ENCODE results near the gene TUFT1.
"Not testable (repeated sequence)": the region's sequence is repeated elsewhere in the genome, so short reads cannot be mapped to it uniquely, and the experiment has no call there.

Gene TUFT1

DNA sequence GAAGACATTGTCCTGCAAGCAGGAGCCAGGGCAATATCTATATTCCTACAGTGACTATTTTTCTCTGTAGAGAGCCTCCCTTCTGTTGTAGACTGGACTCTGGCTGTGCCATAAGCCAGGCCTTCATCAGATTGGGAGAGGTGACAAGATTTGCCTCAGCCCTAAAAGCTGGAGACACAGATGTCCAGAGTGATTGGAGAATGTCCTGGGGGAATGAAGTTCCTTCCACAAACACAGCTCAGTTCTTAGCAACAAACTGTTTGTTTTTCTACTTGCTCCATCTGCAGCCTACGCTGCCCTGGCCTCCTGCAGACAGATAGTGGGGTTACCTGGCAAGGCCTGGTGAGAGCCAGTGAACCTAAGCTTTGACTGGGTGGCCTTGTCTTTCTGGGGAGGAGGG, 41.8 kb downstream of the TUFT1 start:
- DNase-seq: no peak

DNA sequence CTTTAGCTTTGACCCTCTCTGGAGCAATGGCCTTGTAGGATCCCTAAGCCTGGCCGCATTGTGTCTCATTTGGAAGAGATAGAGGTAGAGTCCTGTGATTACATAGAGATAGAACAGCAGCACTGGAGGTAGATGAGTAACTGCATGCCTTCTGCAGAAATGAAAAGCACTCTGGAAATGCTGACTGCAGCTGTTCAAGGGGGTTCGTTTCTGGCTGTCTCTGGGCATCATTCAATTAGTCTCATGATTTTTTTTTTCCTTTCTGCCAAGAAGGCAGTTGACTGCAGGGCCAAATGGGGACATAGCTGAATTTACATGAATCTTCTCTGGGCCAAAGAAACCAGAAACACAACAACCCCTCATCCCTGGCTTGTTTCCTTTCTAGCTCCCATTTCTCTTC, 43.7 kb downstream of the TUFT1 start:
- DNase-seq: no peak

- no peak for DNase-seq
Observed at GRCh38 chr1:151584278-151584677, 44.2 kb downstream of the TUFT1 start.

DNA sequence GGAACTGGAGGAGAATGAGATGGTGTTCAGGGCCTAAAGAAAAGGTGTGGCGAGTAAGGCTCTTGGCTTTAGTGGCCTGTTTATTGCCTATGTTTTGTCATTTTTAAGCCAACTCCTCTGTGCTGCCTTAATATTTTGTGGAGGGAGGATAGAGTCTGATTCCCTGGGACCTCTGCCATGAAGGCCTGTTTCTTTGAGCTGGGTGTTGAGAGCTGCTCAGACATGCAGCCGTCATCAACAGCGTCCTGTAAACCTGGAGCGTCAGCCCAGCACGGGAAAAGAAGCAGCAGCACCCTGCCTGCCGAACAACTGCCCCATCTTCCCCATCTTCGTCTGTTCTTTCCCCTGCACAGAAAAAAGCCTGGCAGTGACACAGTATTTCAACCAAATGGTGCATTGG, 44.7 kb downstream of the TUFT1 start:
- DNase-seq: no peak

GRCh38 chr1:151585622-151586021, 45.5 kb downstream of the TUFT1 start:
- DNase-seq: no peak

- DNase-seq: no peak
Observed at GRCh38 chr1:151590961-151591360, 50.9 kb downstream of the TUFT1 start.

DNA sequence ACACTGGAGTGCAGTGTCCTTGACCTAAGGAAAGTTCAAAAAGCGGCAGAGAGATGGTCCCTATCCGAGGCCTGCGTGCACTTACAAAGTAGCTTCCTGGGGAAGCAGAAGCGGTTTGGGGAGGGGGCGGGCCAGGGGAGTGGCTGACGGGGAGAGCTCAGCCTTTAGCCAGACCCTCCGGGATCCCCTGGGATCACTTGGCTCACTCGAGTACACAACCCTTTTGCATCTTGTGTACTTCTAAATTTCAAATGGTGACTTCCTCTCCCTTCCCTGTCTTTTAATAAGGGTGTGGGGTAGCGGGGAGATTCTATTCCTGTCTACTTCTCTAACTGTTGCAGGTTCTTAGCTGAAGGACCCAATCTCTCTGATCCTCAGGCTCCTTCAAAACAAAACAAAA, 53.6 kb downstream of the TUFT1 start:
- no peak for DNase-seq

DNA sequence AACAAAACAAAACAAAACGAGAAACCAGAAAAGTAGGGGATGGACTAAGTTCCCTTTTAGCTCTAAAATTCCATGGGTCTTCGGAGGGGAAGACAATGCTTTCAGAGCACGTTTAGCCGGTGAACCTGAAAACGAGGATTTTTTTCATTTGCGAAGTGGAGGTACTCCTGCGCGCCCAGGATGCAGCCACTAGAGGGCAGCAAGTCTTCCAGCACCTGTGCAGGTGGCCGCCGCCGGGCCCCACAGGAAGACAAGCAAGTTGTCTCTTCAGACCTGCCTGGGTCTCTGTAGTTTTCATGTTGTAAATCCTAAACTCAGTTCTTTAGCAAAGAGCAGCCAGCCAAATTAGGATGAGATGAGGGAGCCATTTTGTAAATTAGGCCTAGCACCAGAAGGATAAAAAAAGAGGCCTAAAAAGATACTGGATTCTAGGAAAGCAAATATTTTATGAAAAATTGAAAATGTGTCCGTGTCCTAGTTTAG, 54.1 kb downstream of the TUFT1 start:
- peak; percentile 70 to 83 (median 78) for DNase-seq

DNA sequence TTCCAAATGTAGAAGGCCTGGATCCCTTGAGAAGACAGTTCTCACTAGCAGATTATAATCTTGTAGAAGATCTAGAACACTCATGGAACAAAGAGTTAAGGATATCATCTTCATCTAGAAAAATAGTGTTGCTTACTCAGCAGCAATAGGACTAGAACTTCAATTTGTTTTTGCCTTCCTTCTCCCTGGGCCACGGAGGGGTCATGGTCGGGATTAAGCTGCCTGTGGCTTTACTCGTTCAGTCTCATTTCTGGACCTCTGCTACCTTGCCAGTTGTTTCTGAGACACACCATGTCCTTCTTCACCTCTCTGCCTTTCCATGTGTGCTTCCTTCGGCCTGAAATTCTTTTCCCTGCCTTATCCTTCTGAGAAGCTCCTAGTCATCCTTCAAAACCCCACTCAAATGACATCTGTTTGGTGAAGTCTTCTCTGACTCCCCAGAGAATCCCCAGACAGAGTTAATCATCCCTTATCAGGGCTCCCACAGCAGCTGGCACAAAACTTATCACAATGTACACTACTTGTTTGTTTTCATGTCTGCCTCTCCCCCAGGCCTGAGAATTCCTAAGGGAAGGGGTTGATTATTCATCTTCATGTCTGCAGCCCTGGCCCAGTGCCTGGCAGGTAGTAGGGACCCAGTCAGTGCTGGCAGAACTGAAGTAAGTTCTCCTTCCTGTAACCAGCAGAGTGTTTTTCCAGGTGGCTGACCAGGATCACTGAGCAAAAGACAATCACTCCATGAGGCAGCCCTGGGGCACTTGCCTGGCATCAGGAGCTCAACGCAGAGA, 56.3 kb downstream of the TUFT1 start:
- no peak for DNase-seq

DNA sequence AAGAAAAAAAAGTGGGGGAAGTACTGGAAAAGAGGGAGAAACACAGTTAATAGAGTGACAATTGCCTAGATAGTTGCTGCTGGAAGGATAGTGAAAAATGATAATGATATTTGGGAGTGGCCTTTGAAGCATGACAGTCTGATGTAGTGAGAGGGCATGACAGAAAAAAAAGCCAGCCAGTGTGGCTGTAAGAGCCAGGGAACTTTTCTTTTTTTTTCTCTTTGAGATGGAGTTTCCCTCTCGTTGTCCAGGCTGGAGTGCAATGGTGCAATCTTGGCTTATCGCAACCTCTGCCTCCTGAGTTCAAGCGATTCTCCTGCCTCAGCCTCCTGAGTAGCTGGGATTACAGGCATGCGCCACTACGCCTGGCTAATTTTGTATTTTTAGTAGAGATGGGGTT, 62.4 kb downstream of the TUFT1 start:
- DNase-seq: not testable (repeated sequence)

- DNase-seq: no peak
Observed at GRCh38 chr1:151604291-151604690, 64.2 kb downstream of the TUFT1 start.

GRCh38 chr1:151606384-151606783, 66.3 kb downstream of the TUFT1 start:
- DNase-seq: no peak

DNA sequence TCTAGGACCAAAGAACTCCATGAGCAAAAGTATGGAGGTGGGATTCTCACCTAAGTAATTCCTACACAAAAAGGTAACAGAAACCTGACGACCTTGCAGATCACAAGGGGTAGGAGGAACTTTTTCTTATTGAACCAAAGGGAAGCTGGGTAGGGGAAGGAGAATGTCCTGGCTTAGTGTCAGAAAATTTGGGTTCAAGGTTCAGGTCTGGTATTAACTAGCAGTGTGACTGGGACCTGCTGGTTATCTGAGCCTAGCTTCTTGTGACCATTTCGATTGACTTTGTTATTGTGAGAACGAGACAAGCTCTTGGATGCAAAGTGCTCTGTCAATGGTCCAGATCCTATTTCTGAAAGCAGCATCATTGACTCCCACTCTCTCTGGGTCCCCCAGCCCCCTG, 66.7 kb downstream of the TUFT1 start:
- no peak for DNase-seq

GRCh38 chr1:151610142-151610541, 70.0 kb downstream of the TUFT1 start:
- no peak for DNase-seq

DNA sequence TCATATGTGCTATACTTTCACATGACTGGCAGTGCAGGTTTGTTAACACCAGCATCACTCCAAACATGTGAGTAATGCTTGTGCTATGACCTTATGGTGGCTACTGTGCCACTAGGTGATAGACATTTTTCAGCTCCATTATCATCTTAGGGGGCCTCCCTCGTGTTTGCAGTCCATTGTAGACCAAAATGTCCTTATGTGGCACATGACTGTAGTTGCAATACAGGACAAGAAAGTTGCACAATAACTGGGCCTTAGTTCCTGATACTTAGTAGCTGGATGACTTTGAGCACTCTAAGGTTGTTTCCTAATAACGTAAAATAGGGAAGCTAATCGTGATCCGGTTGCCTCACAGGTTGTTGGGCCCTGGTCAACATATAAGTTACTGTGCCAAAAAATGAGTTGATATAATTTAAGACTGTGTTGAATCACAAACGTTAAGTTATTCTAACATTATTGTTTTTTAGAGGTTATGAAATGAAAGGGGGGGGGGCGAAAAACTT, 71.2 kb downstream of the TUFT1 start:
- no peak for DNase-seq

- DNase-seq: peak; percentile 78 to 91 (median 85)
Observed at GRCh38 chr1:151611832-151612500, 71.9 kb downstream of the TUFT1 start, which contains the start of gene SNX27. SNX27 (plus strand) TSS chr1:151612050; CDS start chr1:151612202, 152 bp downstream.

DNA sequence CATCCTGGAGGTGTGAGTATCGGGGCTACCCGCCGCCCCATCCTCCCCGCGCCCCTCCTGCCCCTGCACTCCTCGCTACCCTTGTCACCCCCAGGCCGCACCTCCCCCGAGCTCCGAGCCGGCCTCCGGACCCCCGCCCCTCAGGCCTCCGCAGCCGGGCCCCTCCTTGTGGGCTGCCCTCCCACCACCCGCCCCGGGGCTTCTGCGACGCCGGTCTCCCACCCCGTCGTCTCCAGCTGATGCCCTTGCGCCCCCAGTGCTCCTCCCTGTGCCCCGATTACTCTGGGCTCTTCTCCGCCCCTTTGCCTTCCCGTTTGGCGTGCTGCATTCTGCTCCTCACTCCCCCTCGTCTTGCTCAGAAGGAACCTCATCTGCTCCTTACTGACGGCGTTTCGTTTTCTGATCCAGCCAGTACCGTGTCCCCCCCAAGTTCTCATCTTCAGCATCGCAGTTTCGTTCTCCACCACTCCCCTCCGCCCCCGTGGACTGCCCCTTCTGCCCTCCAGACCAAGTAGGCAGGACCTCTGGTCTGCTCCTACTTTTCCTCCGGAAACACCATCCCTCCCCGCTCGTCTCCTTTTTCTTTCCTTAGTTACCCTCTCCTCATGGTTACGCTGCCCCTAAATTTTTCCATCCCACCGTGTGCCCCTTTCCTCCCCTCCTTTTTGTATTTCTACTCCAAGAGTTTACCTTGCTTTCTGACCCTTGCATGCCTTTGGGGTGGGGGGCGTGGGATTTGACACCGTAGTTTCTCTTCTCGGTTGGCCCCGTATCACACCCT, 72.6 kb downstream of the TUFT1 start:
- DNase-seq: peak in 2 of 5 donors; percentile 12 to 27

DNA sequence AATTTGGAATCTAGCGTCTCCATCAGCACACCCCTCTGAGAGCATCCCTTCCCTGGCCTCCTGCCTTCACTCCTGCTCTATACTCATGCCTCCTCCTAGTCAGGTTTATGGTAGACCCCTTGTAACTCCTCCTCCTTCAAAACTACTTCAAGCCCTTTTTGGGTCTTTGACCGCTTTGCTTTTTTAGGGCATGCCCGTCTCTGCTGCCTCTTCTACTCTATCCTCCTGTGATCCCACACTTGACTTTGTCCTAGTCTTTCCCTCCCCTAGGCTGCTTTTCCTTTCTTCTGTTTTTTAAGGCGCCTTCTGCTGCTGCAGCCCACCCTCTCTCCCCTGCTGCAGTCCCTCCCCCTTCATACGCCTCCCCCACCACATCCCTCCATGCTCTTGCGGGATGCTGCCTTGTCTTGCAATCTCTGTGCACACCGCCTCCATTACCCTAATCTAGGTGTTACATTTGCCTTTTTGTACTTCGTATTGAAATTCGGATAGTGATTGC, 73.2 kb downstream of the TUFT1 start:
- DNase-seq: no peak

DNA sequence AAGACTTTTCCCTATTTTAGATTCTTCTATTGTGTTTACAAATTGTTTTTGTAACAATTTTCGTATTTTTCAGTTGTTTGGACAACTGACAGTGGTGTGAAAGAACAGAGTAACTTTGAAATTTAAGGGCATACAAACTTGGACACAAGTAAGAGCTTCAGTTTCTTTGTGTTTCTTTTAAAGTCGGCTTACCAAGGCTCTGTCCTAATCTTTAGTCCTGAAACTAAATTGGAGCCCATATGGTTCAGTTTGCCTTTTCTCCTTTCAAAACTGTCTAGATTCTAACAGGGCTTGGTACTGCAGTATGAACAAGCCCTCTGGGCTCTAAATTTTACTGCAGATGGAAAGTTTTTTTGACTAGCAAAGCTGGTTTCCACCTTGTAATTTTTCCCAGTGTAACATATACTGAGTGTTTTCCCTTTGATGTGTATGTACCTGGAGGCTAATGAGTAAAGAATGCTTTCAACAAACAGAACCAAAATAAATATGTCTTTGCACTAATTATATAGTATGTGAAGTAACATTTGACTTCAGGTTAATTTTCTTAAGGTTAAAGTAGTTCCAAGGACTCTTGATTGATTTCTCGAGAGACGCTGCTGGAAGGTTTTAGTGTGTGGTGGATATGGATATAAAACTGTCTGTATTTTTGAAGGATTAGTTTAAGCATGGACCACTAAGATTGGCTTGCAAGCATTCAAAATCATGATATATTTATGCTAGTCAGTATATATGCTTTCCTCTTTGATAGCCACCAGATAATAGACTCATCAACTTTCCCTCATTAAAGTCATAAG, 75.8 kb downstream of the TUFT1 start:
- no peak for DNase-seq

DNA sequence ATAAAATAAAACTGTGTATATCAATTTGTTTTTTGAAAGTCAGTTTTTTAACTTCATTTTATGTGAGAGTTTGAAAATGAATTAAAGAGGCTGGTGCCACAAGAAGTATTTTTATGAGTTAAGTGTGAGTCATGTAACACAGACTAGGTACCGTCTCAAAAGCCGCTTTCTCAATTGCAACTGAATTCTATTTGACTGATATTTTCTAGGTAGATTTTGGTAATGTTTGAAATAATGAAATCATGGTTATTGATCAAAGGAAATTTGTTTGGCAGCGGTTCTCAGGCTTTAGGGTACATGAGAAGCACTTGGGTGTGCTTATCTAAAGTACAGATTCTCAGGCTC, 76.4 kb downstream of the TUFT1 start:
- no peak for DNase-seq

DNA sequence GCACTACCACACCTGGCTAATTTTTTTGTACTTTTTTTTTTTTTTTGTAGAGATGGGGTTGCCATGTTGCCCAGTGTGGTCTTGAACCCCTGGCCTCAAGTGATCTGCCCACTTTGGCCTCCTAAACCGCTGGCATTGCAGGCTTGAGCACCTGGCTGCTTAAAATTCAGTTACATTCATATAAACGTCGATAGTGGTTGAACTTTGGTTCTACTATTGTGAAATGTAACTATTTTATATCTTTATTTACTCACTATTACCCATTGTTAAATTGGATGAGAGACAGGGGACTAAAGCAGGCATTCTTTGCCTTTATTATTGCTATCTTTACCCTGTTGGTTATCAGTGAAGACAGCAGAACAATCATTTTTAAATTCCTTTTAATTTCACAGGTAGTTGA, 77.9 kb downstream of the TUFT1 start:
- DNase-seq: no peak

DNA sequence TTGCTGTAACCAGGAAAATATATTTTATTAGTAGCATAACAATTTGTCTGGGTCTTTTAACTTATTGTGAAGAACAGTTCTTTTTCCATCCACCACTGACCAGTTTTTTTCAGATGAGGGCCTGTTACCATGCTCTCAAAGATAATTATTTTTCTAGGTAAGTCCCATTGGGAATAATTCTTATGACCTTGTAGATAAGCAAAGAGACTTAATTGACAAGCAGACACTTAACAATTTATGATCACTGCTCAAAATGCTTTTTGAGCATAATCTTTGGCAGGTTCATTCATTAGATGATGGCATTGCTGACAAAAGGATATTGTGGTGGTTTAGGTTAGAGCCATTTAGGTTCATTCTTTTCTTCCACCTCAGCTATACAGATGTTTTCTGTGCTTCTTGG, 78.4 kb downstream of the TUFT1 start:
- no peak for DNase-seq

All from T-helper 1 cell (primary cell).